MCF 10A (cell line): ENCODE measurements around the gene PRPF6. TPM values are rescaled to one million over a fixed set of nuclear protein-coding genes. Genes with fewer than 3 reads are reported as not detected.
A peak's percentile ranks its signal among the peaks of the same experiment; 100 is the strongest.

Experiments
- BruUV-seq: library from RNA; stranded (reverse); fragments of 400-500 nt; replicated peaks from 2 replicates; lab custom pipeline; 2021; lab: Mats Ljungman, UMichigan
- CTCF ChIA-PET: fragments of 300-600 bp; sonication (Branson Sonifier 250); formaldehyde crosslinking; extraction: SDS; loops from one replicate; lab custom pipeline; 2021; ENCODE audit warnings: antibody characterized with exemption, inconsistent platforms; lab: Yijun Ruan, JAX
- POLR2A ChIA-PET: fragments of 300-600, 350-650 bp; sonication (Branson Sonifier 250); formaldehyde crosslinking; extraction: SDS; loops from one replicate; lab custom pipeline; 2020; ENCODE audit warnings: antibody characterized with exemption, inconsistent platforms; lab: Yijun Ruan, JAX
- DNase-seq: peaks from one replicate; pipeline ENCODE4 v3.0.0-alpha.2; 2018; ENCODE audit not compliant: unreplicated experiment
- H3K27ac Mint-ChIP-seq: one replicate; pipeline ENCODE4 v1.8.0; 2022; ENCODE audit warnings: mild to moderate bottlenecking, low read depth, mixed read lengths; ENCODE audit not compliant: unreplicated experiment
- H3K27me3 Mint-ChIP-seq: one replicate; pipeline ENCODE4 v1.8.0; 2022; ENCODE audit warnings: mixed read lengths; ENCODE audit not compliant: insufficient read depth, unreplicated experiment
- H3K36me3 Mint-ChIP-seq: one replicate; pipeline ENCODE4 v1.8.0; 2022; ENCODE audit warnings: mild to moderate bottlenecking, moderate library complexity, mixed read lengths; ENCODE audit not compliant: insufficient read depth, unreplicated experiment
- H3K4me1 Mint-ChIP-seq: one replicate; pipeline ENCODE4 v1.8.0; 2022; ENCODE audit warnings: mixed read lengths; ENCODE audit not compliant: insufficient read depth, unreplicated experiment
- H3K4me3 Mint-ChIP-seq: one replicate; pipeline ENCODE4 v1.8.0; 2022; ENCODE audit warnings: mild to moderate bottlenecking, moderate library complexity, mixed read lengths; ENCODE audit not compliant: unreplicated experiment
- H3K9me3 Mint-ChIP-seq: one replicate; pipeline ENCODE4 v1.8.0; 2022; ENCODE audit warnings: mixed read lengths; ENCODE audit not compliant: unreplicated experiment
- CTCF ChIP-seq: fragments of 200-600 bp; IDR thresholded peaks from one replicate; pipeline ENCODE4 v1.8.0; 2022; ENCODE audit warnings: antibody characterized with exemption, mild to moderate bottlenecking; ENCODE audit not compliant: unreplicated experiment
- intact Hi-C: fragments of 100-400 bp; cut with micrococcal nuclease; formaldehyde crosslinking; loops from 2 replicates; pipeline ENCODE4 v1.14.1; 2022
- total RNA-seq: library from RNA; stranded (reverse); gene quantifications from 2 replicates; pipeline ENCODE4 v1.2.3, GENCODE V29; 2022

PRPF6 gene
- total RNA-seq, 1 experiment from 2014 or later = 70.9 TPM

DNA sequence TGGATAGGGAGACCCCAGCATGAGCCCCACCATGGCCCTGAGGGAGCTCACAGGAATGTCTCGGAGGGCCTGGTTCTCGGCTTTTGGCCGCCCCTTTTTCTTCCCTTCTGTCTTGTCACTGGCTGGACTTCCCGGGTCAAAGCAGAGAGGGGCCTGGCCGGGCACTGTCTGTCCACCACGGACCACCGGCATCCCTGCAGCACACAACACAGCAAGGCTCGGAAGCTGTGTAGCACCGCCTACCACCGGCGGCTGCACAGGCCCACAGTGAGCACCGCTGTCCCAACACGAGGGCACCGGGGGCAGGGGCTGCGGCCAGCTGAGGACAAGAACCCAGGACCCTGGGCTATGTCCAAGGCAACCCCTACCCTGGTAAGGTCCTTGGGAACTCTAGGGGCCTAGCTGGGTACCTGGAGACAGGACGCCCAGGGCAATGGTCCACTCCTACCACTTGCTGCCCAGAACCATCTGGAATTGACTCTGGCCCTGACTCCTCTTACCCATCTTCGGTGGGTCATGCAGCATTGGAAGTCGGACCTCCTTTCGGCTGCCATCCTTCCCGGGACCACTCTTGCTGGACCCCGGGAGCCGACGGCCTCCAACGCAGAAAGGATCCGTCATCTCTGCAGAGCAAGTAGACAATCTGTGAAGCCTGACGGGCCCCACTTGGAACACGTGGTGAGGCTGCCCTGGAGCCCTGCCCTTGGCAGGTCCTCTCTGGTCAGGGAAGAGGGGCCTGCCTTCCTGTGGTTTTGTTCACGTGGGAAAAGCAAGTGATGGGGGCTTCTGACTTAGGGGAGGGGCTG, 13.4 kb upstream of the PRPF6 start:
- Mint-ChIP-seq H3K27ac (no peak overlapping the region), H3K36me3 (peaks cover 9% of the 10 kb centered on the region), H3K4me3 (peak overlapping the region; percentile 75), H3K9me3 (no peaks in the 10 kb centered on the region), H3K27me3 (no peaks in the 10 kb centered on the region), H3K4me1 (peaks cover 13% of the 10 kb centered on the region)
- no TSS peak for BruUV-seq
- DNase-seq = no peak
- POLR2A ChIA-PET = interaction anchor here (1.6 to 3.2 kb wide), 3 partner anchors 9 to 13 kb away, joined by 9 to 26 read pairs (median 23); partner anchors contain the start of genes PRPF6, SAMD10 and UCKL1
- intact Hi-C loops = no loop called here
- CTCF ChIA-PET = interaction anchor here (1.1 kb wide), 1 partner anchor 472 kb away, joined by 3 read pairs; no protein-coding TSS in a partner anchor
- no peak for TF ChIP-seq CTCF

DNA sequence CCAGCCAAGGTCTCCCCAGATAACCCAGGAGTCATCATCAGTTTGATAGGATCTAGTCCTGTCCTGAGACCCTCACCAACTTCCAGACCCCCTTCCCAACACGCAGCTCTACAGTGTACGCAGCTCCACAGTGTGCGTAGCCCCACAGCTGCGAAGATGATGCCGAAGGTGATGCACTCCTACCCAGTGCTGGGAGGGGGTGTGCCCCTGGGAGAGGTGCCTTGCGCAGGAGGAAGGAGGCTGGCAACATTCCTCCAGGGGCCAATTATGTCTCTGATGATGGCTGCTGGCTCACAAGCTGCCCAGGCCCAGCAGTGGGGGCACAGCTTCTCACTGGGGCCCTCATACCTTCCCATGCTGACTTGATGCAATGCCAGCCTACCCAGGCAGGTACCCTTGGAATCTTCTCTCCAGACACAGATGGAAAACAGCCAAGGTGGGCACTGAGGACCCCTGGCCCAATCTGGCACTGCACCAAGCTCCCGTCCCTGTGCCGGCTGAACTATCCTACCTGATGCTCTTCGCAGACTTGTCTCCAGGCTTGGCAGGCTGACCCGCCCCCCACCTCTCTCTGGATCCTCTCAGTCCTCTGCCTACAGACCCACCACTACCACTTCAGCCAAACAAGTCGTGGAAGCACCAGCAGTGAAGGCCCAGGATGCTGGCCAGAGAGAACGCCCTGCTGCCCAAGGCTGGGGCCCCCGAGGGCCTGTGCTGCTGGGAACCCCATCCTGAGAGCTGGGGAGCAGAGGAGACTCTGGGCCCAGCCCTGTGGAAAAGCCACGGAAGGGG, 12.6 kb upstream of the PRPF6 start:
- Mint-ChIP-seq H3K27ac (peak overlapping the region; percentile 71), H3K27me3 (no peaks in the 10 kb centered on the region), H3K4me1 (peaks cover 21% of the 10 kb centered on the region), H3K36me3 (peaks cover 9% of the 10 kb centered on the region), H3K9me3 (no peaks in the 10 kb centered on the region), H3K4me3 (peak overlapping the region; percentile 75)
- CTCF ChIA-PET = interaction anchor here (0.6 to 1.1 kb wide), 2 partner anchors 90 to 472 kb away, joined by 3 to 4 read pairs; no protein-coding TSS in a partner anchor
- BruUV-seq = TSS peak; percentile 38
- POLR2A ChIA-PET = interaction anchor here (0.7 to 3.2 kb wide), 8 partner anchors 10 to 286 kb away, joined by 3 to 26 read pairs (median 5); partner anchors contain the start of genes PRPF6, SAMD10, SLC2A4RG and TPD52L2
- intact Hi-C loops = no loop called here
- TF ChIP-seq CTCF = no peak
- no peak for DNase-seq

DNA sequence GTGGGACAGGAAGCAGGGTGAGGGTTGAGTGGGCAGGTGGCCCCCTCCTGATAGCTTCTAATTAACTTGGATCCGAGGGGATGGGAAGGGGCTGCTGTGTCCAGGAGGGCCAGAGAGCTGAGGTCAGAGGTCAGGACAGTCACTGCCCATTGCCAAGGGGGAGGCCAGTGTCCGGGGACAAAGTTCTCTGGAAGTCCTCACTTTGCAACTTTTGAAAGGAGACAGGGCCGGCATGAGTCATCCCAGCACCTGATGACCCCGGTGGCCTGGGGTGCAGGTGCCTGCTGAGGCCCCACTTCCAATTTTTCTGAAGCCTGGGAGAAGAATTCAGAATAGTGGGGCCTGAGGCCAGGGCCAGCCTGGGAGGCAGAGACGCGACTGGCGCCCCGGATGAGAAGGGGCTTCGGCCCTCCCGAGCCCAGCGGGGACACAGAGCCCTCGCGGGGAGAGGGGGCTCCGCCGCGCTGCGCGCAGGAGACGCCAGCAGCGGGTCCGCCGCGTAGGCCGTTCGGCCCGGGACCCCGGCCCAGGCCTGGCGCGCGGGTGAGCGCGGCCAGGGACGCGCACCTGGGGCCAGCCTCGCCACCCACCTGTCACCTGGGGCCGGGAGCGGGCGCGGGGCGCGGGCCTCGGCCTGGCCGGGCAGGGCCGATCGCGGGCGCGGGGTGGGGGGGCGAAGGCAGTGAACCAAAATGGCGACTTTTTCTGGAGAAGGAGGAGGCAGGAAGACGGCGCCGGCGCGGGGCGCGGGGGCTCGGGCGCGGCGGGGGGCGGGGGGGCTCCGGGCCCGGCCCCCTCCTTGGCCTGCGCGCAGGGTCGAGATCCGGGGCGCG, 11.8 kb upstream of the PRPF6 start:
- ChIA-PET POLR2A (interaction anchor here (0.7 to 3.2 kb wide), 8 partner anchors 11 to 287 kb away, joined by 3 to 26 read pairs (median 5); partner anchors contain the start of genes PRPF6, SAMD10, SLC2A4RG and TPD52L2), CTCF (interaction anchor here (0.6 kb wide), 1 partner anchor 90 kb away, joined by 4 read pairs; no protein-coding TSS in a partner anchor)
- DNase-seq = no peak
- intact Hi-C loops = no loop called here
- Mint-ChIP-seq H3K27ac (peak overlapping the region; percentile 71), H3K36me3 (peaks cover 9% of the 10 kb centered on the region), H3K4me1 (peaks cover 29% of the 10 kb centered on the region), H3K27me3 (no peaks in the 10 kb centered on the region), H3K9me3 (no peaks in the 10 kb centered on the region), H3K4me3 (peak overlapping the region; percentile 75)
- no TSS peak for BruUV-seq
- TF ChIP-seq CTCF = no peak
